K562 (cell line): ENCODE measurements around the gene ZNF865. TPM values are rescaled to one million over a fixed set of nuclear protein-coding genes. Genes with fewer than 3 reads are reported as not detected.

Source experiments
- DIDO1 ChIP-seq: fragments of 450-650 bp; IDR thresholded peaks from 2 replicates; pipeline ENCODE4 v1.6.1; 2016; ENCODE audit warnings: low read depth, missing biosample characterization, missing genetic modification characterization
- JUN ChIP-seq, 2 experiments: sonication (generic) in 1 of 2; formaldehyde crosslinking in 1 of 2; IDR thresholded peaks; 2 replicates each; pipeline versions ENCODE4 v1.6.1 to v1.8.0; 2012 to 2022; ENCODE audit warnings: borderline replicate concordance in 2 of 2, mild to moderate bottlenecking in 2 of 2, improper control_type of control experiment in 1 of 2, low read depth in 1 of 2, low read length in 1 of 2, missing genetic modification reagents in 1 of 2
- KAT7 ChIP-seq: sonication (generic); formaldehyde crosslinking; IDR thresholded peaks from 2 replicates; pipeline ENCODE4 v1.8.0; 2022; ENCODE audit warnings: missing genetic modification reagents, mild to moderate bottlenecking, borderline replicate concordance
- KLF13 ChIP-seq: fragments of 450-650 bp; IDR thresholded peaks from 2 replicates; pipeline ENCODE4 v1.6.1; 2016; ENCODE audit warnings: missing genetic modification characterization, low read depth, mild to moderate bottlenecking, missing compliant biosample characterization, moderate library complexity, borderline replicate concordance
- LEF1 ChIP-seq: fragments of 450-650 bp; IDR thresholded peaks from 2 replicates; pipeline ENCODE4 v1.6.1; 2016; ENCODE audit warnings: mild to moderate bottlenecking
- MCM2 ChIP-seq: fragments of 450-650 bp; IDR thresholded peaks from 2 replicates; pipeline ENCODE4 v1.6.1; 2017; ENCODE audit warnings: low read depth, mild to moderate bottlenecking
- NEUROD1 ChIP-seq: fragments of 150-350 bp; IDR thresholded peaks from 2 replicates; pipeline ENCODE4 v1.6.1; 2014; ENCODE audit warnings: borderline replicate concordance, low read length, low read depth; ENCODE audit not compliant: partially characterized antibody
- NFATC3 ChIP-seq: fragments of 450-650 bp; IDR thresholded peaks from 2 replicates; pipeline ENCODE4 v1.6.1; 2017; ENCODE audit warnings: mild to moderate bottlenecking
- NR4A1 ChIP-seq, 2 experiments: fragments of 250-450 bp in 1 of 2; fragments of 450-650 bp in 1 of 2; sonication (Bioruptor Pico) in 1 of 2; IDR thresholded peaks; 2 replicates each; pipeline versions ENCODE4 v1.4.0 to v1.6.1; 2016 to 2020; ENCODE audit warnings: mild to moderate bottlenecking in 2 of 2, missing compliant biosample characterization in 1 of 2, missing genetic modification characterization in 1 of 2, moderate library complexity in 1 of 2
- ZNF408 ChIP-seq: fragments of 250-450 bp; sonication (Bioruptor Pico); IDR thresholded peaks from 2 replicates; pipeline ENCODE4 v1.4.0; 2020; ENCODE audit warnings: low read depth, mild to moderate bottlenecking, moderate library complexity
- polyA plus RNA-seq, 8 experiments: library from polyadenylated mRNA; depleted of rRNA in 4 of 8; stranded (reverse) in 5 of 8; unstranded in 3 of 8; fragments of >200 nt; fragmentation: Nextera tagmentation in 2 of 8; fragmentation: Illumina TruSeq in 1 of 8; extraction: Ambion mirVana in 2 of 8; extraction: Trizol in 1 of 8; gene quantifications; 2 replicates each; pipeline versions ENCODE4 v1.2.1 to v1.2.3, GENCODE V29; 2011 to 2014; ENCODE audit warnings: inconsistent platforms in 1 of 8, missing spikeins in 1 of 8
- total RNA-seq, 7 experiments: library from RNA; depleted of rRNA in 6 of 7; stranded (reverse); fragments of >200 nt in 6 of 7; fragmentation: Illumina TruSeq in 2 of 7; extraction: Trizol in 2 of 7; gene quantifications; 2 replicates each; pipeline versions ENCODE4 v1.2.1 to v1.2.3, GENCODE V29; 2011 to 2021; ENCODE audit warnings: low replicate concordance in 1 of 7
- TF ChIP-seq, protein P1 (sequence below): fragments of 450-650 bp; IDR thresholded peaks from 2 replicates; pipeline ENCODE4 v1.6.1; 2016; ENCODE audit warnings: low read depth

Gene ZNF865
- total and polyA plus RNA-seq, 9 of the 15 experiments (the other 6 are each of a cell fraction or from before 2014, with no cell fraction given) = 0.40 to 18.8 (median 1.6) TPM; not detected in 2

DNA sequence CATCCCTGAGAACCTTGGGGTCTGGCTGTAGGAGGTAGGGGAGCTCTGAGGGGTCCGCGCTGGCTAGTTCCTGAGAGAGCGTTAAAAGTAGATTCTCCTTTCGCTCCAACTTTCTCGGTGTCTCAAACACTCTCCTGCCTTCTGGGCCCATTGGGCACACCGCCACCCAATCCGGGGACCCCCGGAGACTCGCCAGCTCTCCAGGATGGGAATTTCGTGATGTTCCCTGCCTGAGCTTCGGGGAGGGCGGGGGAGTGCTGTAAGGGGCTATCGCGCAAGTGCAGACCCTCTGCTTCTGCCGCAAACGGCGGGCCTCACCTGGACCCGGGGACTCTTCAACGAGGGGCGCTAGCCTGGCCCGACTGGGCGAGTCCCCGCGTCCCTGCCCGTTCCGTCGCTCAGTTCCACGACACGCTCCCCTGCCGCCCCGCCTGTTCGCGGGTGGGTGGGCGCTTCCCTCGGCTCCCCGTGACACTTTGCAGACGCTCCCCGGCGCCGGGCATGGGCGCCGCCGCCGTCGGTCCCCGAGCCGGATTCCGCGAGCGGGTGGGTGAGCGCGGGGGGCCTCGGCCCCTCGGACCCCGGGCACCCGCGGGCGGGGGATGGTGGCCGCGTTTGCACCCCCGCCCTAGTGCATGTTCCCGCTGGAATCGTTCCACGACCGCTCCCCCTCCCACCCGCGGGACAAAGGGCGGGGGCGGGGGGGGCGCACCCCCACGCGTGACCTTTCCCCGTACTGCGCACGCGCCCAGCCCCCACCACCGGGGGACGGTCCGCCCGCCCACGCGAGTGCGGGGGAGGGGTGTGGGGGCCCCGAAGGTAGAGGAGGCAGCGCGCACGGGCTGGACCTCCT, 42.5 kb downstream of the ZNF865 start, which contains the start of gene CCDC106 (continued):
- TF ChIP-seq DIDO1 (tag) (no peak), NEUROD1 (peak; percentile 91), KLF13 (tag) (no peak), MCM2 (no peak), JUN (IDR thresholded peaks at IDR 0.05; ENCODE audit: borderline replicate concordance, low read depth, low read length) (no peak), JUN (CRISPR knock-in tag; IDR thresholded peaks at IDR 0.05; ENCODE audit: borderline replicate concordance) (no peak), LEF1 (0 out of 2 replicates have a peak, but pooled peaks have one; percentile 38), NR4A1 (CRISPR knock-in tag; IDR thresholded peaks at IDR 0.05) (no peak), NR4A1 (tag; IDR thresholded peaks at IDR 0.05) (peak; percentile 39; the same call in 1 of the 2 replicates), NFATC3 (no peak), KAT7 (CRISPR knock-in tag) (no peak), ZNF408 (no peak)
- TF ChIP-seq, protein P1, sequence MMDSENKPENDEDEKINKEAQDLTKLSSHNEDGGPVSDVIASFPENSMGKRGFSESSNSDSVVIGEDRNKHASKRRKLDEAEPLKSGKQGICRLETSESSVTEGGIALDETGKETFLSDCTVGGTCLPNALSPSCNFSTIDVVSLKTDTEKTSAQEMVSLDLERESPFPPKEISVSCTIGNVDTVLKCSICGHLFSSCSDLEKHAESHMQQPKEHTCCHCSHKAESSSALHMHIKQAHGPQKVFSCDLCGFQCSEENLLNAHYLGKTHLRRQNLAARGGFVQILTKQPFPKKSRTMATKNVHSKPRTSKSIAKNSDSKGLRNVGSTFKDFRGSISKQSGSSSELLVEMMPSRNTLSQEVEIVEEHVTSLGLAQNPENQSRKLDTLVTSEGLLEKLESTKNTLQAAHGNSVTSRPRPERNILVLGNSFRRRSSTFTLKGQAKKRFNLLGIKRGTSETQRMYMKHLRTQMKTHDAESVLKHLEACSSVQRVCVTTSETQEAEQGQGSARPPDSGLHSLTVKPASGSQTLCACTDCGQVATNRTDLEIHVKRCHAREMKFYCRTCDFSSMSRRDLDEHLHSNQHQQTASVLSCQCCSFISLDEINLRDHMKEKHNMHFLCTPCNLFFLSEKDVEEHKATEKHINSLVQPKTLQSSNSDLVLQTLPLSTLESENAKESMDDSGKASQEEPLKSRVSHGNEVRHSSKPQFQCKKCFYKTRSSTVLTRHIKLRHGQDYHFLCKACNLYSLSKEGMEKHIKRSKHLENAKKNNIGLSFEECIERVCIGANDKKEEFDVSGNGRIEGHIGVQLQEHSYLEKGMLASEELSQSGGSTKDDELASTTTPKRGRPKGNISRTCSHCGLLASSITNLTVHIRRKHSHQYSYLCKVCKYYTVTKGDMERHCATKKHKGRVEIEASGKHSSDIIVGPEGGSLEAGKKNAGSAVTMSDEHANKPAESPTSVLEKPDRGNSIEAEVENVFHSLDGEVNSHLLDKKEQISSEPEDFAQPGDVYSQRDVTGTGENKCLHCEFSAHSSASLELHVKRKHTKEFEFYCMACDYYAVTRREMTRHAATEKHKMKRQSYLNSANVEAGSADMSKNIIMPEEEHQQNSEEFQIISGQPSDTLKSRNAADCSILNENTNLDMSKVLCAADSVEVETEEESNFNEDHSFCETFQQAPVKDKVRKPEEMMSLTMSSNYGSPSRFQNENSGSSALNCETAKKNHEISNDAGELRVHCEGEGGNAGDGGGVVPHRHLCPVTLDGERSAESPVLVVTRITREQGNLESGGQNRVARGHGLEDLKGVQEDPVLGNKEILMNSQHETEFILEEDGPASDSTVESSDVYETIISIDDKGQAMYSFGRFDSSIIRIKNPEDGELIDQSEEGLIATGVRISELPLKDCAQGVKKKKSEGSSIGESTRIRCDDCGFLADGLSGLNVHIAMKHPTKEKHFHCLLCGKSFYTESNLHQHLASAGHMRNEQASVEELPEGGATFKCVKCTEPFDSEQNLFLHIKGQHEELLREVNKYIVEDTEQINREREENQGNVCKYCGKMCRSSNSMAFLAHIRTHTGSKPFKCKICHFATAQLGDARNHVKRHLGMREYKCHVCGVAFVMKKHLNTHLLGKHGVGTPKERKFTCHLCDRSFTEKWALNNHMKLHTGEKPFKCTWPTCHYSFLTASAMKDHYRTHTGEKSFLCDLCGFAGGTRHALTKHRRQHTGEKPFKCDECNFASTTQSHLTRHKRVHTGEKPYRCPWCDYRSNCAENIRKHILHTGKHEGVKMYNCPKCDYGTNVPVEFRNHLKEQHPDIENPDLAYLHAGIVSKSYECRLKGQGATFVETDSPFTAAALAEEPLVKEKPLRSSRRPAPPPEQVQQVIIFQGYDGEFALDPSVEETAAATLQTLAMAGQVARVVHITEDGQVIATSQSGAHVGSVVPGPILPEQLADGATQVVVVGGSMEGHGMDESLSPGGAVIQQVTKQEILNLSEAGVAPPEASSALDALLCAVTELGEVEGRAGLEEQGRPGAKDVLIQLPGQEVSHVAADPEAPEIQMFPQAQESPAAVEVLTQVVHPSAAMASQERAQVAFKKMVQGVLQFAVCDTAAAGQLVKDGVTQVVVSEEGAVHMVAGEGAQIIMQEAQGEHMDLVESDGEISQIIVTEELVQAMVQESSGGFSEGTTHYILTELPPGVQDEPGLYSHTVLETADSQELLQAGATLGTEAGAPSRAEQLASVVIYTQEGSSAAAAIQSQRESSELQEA = no peak
